NCI-H1048 (cell line): ENCODE data around the gene TCEAL8.
A peak's percentile ranks its signal among the peaks of the same experiment; 100 is the strongest.
"Not testable (repeated sequence)": the region's sequence is repeated elsewhere in the genome, so short reads cannot be mapped to it uniquely, and the experiment has no call there.

Experiments used
- DNase-seq: peaks from one replicate; lab custom pipeline; 2025; lab: John Stamatoyannopoulos, UW

TCEAL8 gene, protein sequence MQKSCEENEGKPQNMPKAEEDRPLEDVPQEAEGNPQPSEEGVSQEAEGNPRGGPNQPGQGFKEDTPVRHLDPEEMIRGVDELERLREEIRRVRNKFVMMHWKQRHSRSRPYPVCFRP

DNA sequence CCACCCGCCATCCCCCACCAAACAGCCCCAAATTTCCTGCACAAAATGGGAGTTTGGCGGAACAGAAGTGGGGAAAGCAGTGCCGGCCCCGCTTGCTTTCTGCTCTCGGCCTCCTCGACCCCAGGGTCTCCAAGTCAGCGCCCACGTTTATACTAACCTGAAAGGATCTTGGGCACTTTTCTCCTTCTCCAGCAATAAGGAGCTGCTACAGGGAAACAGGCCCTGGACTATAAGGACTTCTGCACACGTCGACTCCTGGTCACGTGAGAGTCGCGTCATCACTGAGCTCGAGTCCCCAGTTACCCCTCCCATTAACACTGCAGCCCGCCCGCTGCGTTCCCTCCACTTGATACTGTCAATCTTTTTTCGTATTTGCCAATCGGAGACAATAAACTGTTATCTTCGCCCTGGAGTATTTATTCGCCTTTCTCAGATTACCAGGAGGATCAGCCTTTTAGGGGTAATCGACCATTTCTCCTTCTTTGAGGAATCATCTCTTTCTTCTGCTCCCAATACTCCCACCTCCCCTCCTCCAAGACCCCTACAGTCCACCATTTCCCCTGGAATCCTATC is at the start of gene TCEAL8:
Gene TCEAL8 (minus strand): TSS at position 235 of the 573 bp plus-strand sequence. CDS start 1,176 bp downstream, outside the sequence.
- peak; percentile 25 for DNase-seq

DNA sequence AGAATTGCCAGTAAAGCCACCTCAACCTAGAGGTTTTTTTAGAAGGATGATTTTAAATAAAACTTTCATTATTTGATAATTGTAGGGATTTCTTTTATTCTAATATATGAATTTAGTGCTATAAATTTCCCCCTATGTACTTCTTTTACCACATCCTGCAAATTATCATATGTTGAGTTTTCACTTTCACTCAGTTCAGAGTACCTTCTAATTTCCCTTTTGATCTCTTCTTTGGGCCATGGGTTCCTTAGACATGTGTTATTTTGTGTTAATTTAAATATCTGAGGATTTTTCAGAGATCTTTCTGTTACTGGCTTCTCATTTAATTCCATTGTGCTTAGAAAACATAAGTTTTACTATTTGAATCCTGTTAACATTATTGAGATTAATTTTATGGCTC is 49.8 kb upstream of the TCEAL8 start:
- no peak for DNase-seq

DNA sequence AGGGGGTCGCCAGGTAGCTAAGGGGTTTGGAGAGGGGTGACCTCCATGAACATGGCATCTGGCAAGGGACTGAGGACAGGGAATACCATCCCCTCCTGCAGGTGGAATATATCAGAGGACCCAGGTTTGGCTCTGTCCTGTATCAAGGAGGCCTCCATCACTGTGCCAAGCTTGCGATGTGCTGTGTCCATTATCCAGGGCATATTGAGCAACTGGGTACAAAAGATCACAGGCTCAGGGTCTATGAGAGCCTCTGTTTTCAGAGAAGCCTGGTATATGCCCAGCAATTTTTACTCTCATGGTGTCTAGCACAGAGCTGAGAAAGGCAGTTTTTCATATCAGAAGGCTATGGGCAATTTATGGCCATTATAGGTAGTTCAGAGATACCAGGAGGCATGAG is 38.2 kb upstream of the TCEAL8 start:
- DNase-seq = no peak

DNA sequence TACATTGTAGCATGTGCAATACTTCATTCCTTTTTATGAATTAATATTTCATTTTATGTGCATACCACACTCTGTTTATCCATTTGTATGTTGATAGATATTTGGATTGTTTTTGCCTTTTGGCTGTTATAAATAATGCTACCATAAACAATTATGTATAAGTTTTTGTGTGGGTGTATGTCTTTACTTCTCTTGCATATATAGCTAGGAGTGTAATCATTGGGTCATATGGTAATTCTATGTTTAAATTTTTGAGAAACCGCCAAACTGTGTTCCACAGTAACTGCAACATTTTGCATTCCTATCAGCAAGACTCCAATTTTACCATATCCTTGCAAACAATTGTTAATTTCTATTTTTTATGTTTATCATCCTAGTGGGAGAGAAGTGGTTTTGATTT is 24.7 kb upstream of the TCEAL8 start:
- no peak for DNase-seq

DNA sequence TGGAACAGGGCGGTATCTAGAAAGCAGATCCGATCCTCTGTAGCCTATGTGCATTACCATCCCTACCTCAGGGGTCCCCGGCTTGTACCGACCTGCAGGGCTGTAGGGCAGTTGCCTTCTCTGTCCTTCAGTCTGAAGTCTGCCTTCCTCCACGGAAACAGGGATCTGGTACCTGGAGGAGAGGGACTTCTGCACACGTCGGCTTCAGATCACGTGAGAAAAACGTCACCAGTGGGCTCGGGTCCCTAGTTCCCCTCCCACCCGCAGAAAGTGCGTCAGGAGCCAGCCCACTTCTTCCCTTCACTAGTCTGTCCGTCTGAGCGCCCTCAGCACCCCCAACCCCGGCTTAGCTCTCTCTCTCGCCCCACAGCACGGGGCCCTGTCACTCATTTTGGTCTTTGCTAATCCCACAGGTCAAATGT is 21.6 kb upstream of the TCEAL8 start, which contains the start of gene TCEAL5:
Gene TCEAL5 (minus strand): TSS at position 170 of the 422 bp plus-strand sequence. CDS start 2,187 bp downstream, outside the sequence.
- DNase-seq = no peak

DNA sequence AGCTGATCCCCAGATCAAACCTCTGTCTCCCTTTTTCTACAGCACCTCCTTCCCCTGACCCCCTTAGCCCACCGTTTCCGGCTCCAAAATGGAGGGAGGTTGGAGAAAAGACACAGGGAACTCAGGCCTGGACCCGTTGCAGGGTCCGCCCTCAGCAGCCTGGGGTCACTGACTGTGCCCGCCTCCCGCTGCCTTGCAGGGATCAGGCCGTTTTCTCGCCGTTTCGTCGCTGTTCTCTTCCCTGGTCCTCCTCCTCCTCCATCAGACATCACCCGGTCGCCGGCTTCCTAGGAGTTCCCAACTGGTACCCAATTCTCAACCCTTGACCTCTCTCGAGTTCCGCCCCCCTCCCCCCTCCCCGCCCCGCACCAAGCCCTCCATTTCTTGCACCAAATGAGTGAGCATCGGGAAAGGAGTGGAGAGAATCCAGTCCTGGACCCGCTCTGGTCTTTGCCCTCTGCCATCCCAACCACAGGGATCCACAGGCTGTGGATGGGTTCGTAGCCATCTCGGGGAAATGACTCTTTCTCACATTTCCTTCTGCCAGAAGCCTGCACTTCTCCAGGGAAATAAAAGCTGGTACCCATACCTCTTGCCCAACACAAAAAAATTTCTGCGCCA is 21.1 kb upstream of the TCEAL8 start:
- no peak for DNase-seq

DNA sequence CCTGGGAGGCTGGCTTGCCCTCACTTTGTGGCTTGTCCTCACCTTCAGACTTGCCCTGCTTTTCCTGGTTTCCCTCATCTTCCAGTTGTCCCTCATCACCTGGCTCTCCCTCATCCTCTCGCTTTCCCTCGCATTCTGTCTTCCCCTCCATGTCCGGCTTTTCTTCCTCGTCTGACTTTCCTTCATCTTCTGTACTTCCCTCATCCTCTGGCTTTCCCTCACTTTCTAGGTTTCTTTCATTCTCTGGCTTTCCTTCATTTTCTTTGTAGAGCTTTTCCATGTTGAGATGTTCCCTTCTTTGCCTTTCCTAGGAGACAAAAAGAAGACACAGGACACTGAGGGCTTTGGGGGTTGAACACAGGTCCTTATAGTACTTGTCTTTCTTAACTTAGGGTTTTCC is 19.3 kb upstream of the TCEAL8 start:
- DNase-seq = no peak

DNA sequence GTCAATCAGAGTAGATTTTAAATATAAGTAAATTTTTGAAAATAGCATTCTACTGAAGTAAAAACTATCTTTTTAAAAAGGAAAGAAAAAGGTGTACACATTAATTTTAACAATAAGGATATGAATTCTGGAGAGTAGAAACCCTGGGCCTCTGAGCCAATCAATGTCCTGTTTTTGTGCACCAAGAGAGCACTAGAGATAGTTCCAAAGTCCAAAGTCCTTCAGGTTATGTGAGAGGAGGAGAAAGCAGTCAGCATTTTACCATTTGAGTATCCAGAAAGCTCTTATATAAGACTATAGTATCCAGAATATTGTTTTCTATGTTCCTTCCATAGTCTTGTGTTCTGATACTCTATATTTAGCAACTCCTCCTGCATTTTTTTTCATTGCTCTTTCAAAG is 3.3 kb upstream of the TCEAL8 start:
- no peak for DNase-seq

DNA sequence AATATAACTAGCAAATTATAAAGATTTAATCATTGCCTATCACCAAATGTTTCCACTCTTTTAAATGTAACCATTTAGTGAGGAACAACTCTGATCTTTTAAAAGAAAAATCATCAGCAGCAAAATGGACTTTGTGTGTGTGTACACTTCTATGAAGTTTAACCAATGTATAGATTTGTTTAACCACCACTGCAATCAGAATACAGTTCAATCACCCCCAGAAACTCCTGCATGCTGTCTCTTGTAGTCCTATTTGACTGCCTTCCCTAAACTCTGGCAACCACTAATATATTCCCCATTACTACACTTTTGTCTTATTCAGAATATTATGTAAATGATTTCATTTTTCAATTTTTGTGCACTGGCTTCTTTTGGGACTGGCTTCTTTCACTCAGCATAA is 1.7 kb upstream of the TCEAL8 start:
- DNase-seq = no peak

DNA sequence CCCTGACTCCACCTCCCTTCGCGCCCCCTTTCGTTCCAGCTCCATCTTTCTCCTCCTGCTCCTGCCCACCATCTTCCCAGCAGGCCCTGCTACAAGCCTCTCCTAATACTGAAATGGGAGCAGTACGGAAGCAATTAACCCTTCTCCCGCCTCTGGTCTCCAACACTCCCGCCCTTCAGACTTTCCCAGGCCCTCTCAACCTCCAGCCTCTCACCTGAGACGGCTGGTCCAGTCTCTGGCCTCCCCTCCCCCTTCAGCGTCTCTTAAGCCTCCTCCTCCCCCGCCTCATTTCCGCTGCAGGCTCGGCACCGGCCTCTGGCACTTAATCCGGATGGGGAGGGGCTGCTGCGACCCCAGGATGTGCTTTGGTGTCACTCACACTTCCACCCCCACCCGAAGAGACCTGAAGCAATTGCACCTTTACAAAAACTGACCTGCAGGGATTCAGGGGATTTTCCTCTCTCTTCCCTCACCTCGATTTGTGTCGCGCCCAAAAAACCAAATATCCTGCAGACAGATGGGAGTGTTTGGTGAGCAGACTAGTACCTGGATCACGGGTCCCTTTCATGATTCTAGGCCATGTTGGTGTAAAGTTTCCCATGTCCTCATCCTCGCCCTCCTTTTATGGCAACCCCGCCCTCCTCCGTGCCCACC is 657 bp downstream of the TCEAL8 start:
- no peak for DNase-seq

DNA sequence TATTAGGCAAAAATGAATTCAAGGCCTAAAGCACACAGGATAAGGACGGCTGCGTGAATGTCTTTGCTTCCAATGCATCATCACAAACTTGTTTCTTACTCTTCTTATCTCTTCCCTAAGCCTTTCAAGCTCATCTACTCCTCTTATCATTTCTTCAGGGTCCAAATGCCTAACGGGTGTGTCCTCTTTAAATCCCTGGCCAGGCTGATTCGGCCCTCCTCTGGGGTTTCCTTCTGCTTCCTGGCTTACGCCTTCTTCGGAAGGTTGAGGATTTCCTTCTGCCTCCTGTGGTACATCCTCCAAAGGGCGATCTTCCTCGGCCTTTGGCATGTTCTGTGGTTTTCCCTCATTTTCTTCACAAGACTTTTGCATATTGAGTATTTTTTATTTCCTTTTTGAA is 1.3 kb downstream of the TCEAL8 start:
- no peak for DNase-seq

DNA sequence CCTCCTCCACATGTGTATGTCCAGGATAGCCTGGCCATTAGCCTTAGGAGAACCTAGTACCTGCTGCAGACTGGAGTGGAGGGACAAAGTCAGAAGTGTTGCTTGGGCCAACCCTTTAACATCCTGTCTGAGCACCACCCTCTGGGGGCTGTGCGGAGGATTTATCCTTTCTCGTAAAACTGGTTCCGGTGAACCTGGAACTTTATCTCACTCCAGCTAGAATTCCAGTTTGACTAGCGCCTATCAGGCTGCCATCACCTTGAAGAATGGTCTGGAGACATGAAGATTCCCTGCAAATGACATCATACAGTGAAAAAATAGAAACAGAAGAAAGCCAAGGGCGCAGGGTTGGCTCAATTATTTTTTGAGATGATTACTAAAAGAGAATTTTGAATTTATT is 4.0 kb downstream of the TCEAL8 start:
- DNase-seq = no peak

DNA sequence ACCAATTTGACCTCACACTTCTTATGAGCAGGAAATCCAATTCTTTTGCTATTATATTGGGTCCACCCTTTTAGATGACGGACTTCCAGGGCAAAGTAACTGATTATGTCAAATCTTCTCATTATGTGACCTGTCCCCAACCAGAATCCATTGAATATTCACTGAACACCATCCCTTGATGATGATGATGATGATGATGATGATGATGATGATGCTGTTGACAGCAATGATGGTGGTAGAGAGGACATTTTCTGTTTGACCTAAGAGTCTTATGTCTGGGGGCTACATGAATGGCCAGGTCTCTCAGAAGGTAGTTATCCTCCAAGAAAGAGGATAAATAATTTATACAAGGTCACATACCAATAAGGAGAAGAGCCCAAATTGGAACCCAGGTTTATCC is 5.2 kb downstream of the TCEAL8 start:
- DNase-seq = no peak

DNA sequence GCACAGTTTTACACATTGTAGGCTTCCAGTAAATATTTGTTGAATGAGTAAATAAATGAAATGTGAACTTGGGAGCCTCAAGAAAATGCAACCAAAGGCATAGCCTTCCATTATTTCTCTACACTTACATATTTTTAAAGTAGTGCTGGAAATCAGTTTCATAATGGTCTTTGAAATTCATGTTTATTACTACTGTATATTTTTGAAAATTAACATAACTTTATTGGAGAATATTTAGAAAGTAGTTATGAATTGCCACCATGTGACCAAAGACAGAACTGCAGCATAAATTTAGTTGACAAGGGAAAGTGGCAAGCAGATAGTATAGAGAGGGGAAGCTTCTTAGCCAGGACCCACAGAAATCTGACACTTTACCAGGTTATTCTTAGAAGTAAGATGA is 6.4 kb downstream of the TCEAL8 start:
- no peak for DNase-seq

DNA sequence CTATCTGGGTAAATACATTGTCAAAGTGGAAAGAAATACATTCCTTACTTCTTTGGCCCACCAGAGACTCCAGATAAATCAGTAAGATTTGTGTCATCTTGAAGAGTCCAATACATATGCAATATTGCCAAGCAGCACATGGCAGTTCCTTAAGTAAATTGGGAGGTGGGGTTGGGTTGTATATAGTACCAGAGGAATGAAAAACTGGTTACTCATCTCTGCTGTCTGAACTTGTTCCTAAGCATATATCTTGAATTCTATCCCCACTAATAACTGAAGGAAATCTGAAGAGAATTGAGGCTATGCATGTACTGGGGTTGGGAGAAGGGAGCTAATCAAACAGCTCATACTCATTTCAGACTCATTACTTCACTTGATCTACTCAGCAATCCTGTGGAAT is 14.8 kb downstream of the TCEAL8 start:
- DNase-seq = no peak

DNA sequence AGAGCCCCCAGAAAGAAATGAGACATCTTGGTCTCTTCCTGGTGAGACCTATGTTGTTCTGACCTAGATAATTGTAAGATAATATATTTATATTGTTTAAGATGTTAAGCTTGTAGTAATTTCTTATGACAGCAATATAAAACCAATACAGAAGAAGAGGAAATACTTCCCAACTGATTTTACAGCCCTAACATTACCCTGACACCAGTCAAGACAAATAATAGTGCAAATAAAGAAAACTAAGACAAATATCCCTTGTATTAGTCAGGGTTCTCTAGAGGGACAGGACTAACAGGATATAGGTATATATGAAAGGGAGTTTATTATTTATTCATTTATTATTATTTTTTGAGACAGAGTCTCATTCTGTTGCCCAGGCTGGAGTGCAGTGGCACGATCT is 18.7 kb downstream of the TCEAL8 start:
- no peak for DNase-seq

DNA sequence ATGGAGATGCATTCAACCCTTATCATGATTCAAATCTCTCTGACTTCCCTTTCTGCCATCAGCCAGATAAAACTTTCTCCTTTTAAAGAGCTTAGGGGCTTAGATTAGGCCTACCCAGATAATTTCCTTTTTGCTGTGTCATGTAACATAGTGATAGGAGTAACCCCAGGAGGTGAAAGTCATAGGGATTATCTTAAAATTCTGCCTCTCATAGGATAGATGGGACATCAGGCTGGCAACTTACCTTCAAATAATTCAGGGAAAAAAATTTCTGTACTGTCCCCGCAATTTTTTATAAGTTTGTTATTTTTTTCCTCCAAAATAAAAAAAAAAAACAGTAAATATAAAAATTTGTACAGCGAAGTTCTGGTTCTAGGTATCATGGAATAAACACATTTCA is 19.3 kb downstream of the TCEAL8 start:
- not testable (repeated sequence) for DNase-seq

DNA sequence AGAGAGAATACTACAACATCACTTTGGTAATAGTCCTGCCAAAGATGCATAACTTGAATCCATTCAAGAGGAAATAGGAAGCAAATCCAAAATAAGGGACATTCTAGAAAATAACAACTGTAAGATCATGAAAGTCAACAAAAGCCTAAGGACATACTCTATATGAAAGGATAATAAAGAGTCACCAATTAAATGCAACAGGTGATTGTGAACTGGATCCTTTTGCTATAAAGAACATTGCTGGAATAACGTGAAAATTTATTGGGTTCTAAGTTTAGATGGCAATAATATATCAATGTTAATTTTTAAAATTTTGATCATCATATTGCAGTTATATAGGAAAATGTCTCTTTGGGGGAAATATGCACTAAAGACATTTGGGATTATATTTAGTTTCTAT is 20.1 kb downstream of the TCEAL8 start:
- DNase-seq = no peak

DNA sequence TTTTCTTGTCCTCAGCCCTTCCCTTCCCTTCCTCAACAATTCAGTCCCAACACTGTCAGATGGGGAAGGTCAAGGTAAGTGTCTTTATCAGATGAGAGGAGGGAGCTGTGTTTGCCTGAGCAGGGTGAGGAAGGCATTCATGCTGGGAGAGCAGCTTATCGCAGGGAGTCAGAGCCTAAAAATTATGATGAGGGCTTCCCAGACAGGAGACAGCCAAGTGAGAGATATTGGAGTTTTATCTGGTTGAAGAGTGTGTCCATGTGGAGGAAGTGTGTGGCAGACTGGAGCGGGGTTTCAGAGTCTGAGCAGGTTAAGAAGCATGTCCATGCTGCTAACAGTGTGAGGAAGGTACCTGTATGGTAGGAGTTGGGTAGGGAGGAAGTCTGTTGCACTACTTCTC is 21.7 kb downstream of the TCEAL8 start:
- no peak for DNase-seq

DNA sequence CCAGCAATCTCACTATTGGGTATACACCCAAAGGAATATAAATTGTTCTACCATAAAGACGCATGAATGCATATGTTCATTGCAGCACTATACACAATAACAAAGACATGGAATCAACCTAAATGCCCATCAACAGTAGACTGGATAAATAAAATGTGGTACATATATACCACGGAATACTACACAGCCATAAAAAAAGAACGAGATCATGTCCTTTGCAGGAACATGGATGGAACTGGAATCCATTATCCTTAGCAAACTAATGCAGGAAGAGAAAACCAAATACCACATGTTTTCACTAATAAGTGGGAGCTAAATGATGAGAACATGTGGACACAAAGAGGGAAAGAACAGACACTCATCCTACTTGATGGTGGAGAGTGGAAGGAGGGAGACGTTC is 29.0 kb downstream of the TCEAL8 start:
- not testable (repeated sequence) for DNase-seq

DNA sequence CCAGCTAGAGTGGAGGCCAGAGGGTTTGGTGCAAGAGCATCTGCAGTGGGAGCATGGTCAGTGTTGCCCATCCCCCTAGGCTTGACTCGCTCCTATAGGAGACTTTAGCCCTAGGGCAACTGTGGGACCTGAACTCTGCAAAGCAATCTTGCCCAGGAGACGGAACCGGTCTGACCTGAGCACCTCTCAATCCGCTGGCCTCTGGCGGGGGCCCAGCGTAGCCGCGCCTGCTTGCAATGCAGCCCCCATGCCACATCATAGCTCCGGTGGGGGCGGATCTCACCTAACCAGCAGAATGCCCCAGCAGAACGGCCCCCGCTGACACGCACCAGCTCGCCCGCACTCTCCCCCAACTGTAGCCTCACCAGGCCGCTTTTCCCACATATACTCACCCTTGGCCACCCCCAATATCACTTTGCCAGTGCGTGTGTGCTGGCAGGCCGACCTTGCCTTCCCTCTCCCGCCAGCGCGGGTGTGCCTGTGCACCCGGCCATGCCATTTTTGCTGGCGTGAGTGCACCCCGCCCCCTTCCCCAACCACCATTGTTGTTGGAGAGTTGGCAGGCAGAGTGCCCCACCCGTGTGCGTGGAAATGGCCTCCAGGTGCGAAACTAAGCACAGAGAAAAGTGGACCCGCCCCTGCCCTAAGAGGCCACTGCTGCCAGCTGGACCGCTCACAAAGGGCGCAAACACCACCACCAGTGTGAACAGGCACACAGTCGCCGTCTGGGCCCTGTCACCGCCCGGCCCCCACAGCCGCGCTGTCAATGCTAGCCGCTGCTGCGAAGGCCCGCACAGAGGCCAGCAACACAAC is 34.2 kb downstream of the TCEAL8 start:
- DNase-seq = no peak

DNA sequence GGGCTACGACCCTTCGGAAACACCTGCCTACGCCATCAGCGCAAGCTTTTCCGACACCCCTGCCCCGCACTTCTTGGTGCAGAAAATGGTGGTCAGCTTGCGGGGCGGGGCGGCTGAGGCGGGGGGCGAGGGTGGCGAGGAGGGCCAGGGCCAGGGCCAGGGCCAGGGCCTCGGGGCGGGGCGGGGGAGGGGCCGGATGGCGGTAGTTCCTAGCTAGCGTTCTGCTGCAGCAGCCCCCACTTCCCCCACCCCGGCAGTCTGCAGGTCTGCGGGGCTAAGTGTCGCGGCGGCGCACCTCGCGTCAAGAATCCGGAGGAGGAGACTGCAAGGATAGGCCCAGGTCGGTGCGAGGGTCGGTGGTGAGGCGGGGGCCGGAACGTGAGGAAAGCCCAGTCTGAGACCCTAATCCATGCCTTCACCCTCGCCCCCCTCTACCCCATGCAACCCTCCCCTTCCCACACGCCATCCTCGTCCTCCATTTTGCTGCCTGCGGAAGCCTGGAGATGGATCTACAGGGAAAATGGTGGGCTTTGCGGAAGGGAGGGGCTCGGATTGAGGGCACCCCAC is 39.4 kb downstream of the TCEAL8 start:
- DNase-seq = no peak
